ENCODE data around the gene GARIN5A. TPM values are rescaled to one million over a fixed set of nuclear protein-coding genes. Genes with fewer than 3 reads are reported as not detected.

GARIN5A gene
- total and polyA plus RNA-seq, 2 of the 8 experiments (the other 6 are each of a cell fraction or from before 2014, with no cell fraction given): 9.1 to 18.5 TPM

GRCh38 chr19:50447053-50447452, 29.6 kb downstream of the GARIN5A start:
- POLR2A ChIA-PET (ENCODE audit: partially characterized antibody): interaction anchor here (1.0 kb wide), 1 partner anchor 11 kb away, joined by 3 read pairs; no protein-coding TSS in a partner anchor
- H3K27me3 ChIP-seq (replicated peaks in 1 of 4; ENCODE audit: control insufficient read depth in 3 of 4, extremely low read depth in 1 of 4, insufficient read depth in 3 of 4, low read length in 3 of 4): no peaks in the 10 kb centered on the region
- no peak overlapping the region for H4K8ac ChIP-seq (ENCODE audit: extremely low read depth, insufficient read depth, low read length)
- H3K4me1 ChIP-seq (replicated peaks in 1 of 4; ENCODE audit: control insufficient read depth in 3 of 4, insufficient read depth in 4 of 4, low read length in 3 of 4): peaks cover 0 to 7% (median 0%) of the 10 kb centered on the region in 4 experiments; a peak in 1 of 7 replicates
- no peak overlapping the region for H2BK20ac ChIP-seq (ENCODE audit: low read length)
- no peaks in the 10 kb centered on the region for H3K36me3 ChIP-seq (ENCODE audit: control insufficient read depth in 2 of 4, insufficient read depth in 4 of 4, low read length in 3 of 4)
- H4K20me1 ChIP-seq (replicated peaks in 1 of 2; ENCODE audit: control insufficient read depth in 1 of 2, insufficient read depth in 2 of 2, low read length in 2 of 2): no peaks in the 10 kb centered on the region
- no peak overlapping the region for H3K4me2 ChIP-seq (ENCODE audit: insufficient read depth in 1 of 2, low read depth in 2 of 2, low read length in 2 of 2)
- no peak overlapping the region for H2BK15ac ChIP-seq (ENCODE audit: low read length)
- FAIRE-seq (no peak), DNase-seq (ENCODE audit: low read depth in 1 of 2, low spot score in 2 of 2) (no peak)
- TF ChIP-seq CBX8 (IDR thresholded peaks at IDR 0.05; ENCODE audit: borderline replicate concordance, low read depth, low read length) (no peak), ZNF274 (IDR thresholded peaks at IDR 0.05; ENCODE audit: borderline replicate concordance, extremely low read depth, low read length) (no peak), JUND (IDR thresholded peaks at IDR 0.05; ENCODE audit: low read length) (no peak), NANOG (IDR thresholded peaks at IDR 0.05; ENCODE audit: insufficient read depth, low read depth, low read length, poor library complexity, severe bottlenecking) (no peak), GTF2F1 (IDR thresholded peaks at IDR 0.05; ENCODE audit: borderline replicate concordance, low read depth, low read length) (no peak), POU5F1 (IDR thresholded peaks at IDR 0.05; ENCODE audit: low read depth, low read length) (no peak), TBP (IDR thresholded peaks at IDR 0.05; ENCODE audit: low read depth, low read length) (no peak), SIN3A (conservative IDR thresholded peaks at IDR 0.05 in 1 of 2, IDR thresholded peaks at IDR 0.05 in 1 of 2; ENCODE audit: low read depth in 1 of 2, low read length in 2 of 2) (no peak), POLR2A (IDR thresholded peaks at IDR 0.05; ENCODE audit: control extremely low read depth in 1 of 2, low read depth in 2 of 2, low read length in 2 of 2) (no peak), SP2 (IDR thresholded peaks at IDR 0.05; ENCODE audit: low read length) (no peak), YY1 (IDR thresholded peaks at IDR 0.05; ENCODE audit: low read depth, low read length) (no peak), CTBP2 (IDR thresholded peaks at IDR 0.05; ENCODE audit: borderline replicate concordance, insufficient read depth, insufficient read length, low read length) (no peak), CEBPB (IDR thresholded peaks at IDR 0.05; ENCODE audit: low read depth, low read length) (no peak)
- no peak overlapping the region for H2BK120ac ChIP-seq (replicated peaks; ENCODE audit: low read depth, low read length)
- H2BK5ac ChIP-seq (ENCODE audit: low read depth, low read length): no peak overlapping the region
- H3K14ac ChIP-seq (ENCODE audit: insufficient read length): no peak overlapping the region
- H3K56ac ChIP-seq (replicated peaks; ENCODE audit: insufficient read length, low read depth, low read length): no peak overlapping the region
- 90% methylated on average over 5 of the region's 5 CpGs; no CpG with 5 or more reads in 1 of the 2 experiments for WGBS, 2 experiments (ENCODE audit: extremely low coverage in 1 of 2, insufficient coverage in 1 of 2, insufficient read length in 1 of 2, insufficient replicate concordance in 2 of 2, low coverage in 1 of 2, low lambda C conversion rate in 2 of 2, missing lambda C conversion rate in 1 of 2)
- H3K4me3 ChIP-seq (ENCODE audit: extremely low read depth in 1 of 4, insufficient read depth in 2 of 4, low read depth in 3 of 4, low read length in 4 of 4): no peak overlapping the region
- CTCF ChIA-PET (ENCODE audit: partially characterized antibody): interaction anchor here (1.1 to 3.7 kb wide), 7 partner anchors 10 to 72 kb away, joined by 3 to 14 read pairs (median 3); no protein-coding TSS in a partner anchor
- no peak overlapping the region for H3K9ac ChIP-seq (replicated peaks in 1 of 4; ENCODE audit: extremely low read depth in 1 of 4, low read depth in 3 of 4, low read length in 3 of 4)
- H3K23ac ChIP-seq (ENCODE audit: insufficient read length): no peak overlapping the region
- no peak overlapping the region for H3K18ac ChIP-seq (ENCODE audit: extremely low read depth, low read length)
- no peak overlapping the region for H2AK5ac ChIP-seq (ENCODE audit: low read depth, low read length)
- no peaks in the 10 kb centered on the region for H3K9me3 ChIP-seq (ENCODE audit: insufficient read depth in 2 of 2, low read depth in 1 of 2, low read length in 1 of 2)
- H3K79me2 ChIP-seq (ENCODE audit: control insufficient read depth in 1 of 2, insufficient read depth in 2 of 2, low read length in 2 of 2): no peaks in the 10 kb centered on the region
- H2BK12ac ChIP-seq (ENCODE audit: low read depth, low read length): no peak overlapping the region
- H4K91ac ChIP-seq (replicated peaks; ENCODE audit: insufficient read length, low read length): no peak overlapping the region
- no peak overlapping the region for H3K4ac ChIP-seq (replicated peaks; ENCODE audit: insufficient read length, low read depth, low read length)
- no peak overlapping the region for H4K5ac ChIP-seq (ENCODE audit: insufficient read length, low read depth, low read length)
- H3K23me2 ChIP-seq (ENCODE audit: low read depth, low read length): peaks cover 5% of the 10 kb centered on the region; the same call in 1 of the 2 replicates
- H3K79me1 ChIP-seq (ENCODE audit: low read depth, low read length): no peaks in the 10 kb centered on the region
- H3K27ac ChIP-seq (ENCODE audit: low read depth, low read length): no peak overlapping the region
- no peak overlapping the region for H2AFZ ChIP-seq (ENCODE audit: low read length)
